Fibroblast of lung (primary cell): ENCODE measurements around the gene CABLES2.

ENCODE experiments used
- EZH2 ChIP-seq: IDR thresholded peaks from 2 replicates; pipeline ENCODE4 v1.5.1; 2012; ENCODE audit warnings: low read length, control low read depth, mild to moderate bottlenecking; ENCODE audit errors: missing control alignments
- TF ChIP-seq, protein P1 (sequence below), 2 donors: IDR thresholded peaks in 1 of 2; conservative IDR thresholded peaks in 1 of 2; 1 replicate in 1 of 2; 2 replicates in 1 of 2; pipeline ENCODE4 v1.5.1; 2011 to 2012; ENCODE audit warnings: low read length in 2 of 2, control low read depth in 1 of 2, inconsistent platforms in 1 of 2, low read depth in 1 of 2, mild to moderate bottlenecking in 1 of 2

DNA sequence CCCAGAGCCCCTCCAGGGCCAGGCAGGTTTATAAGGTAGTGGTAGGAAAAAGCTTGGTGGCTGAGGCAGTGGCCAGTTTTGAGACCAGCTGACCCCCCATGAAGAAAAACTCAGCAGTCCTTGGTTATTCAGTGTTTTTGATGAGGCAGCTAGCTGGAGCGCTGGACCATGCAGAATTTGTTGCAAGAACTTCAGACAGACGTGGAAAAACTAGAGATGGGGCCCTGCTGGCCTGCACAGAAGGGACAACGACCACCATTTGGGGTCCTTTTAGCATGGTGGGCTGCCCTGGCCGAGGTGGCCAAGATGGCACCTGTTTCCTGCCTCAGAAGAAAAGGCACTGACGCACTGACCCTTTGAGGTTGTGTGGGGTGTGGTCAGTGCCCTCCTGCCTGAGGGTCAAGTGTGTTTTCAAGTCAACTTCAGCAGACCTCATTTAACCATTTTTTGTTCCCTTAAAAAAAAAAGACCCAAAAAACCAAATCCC lies 17.4 kb downstream of the CABLES2 start:
- TF ChIP-seq, protein P1, sequence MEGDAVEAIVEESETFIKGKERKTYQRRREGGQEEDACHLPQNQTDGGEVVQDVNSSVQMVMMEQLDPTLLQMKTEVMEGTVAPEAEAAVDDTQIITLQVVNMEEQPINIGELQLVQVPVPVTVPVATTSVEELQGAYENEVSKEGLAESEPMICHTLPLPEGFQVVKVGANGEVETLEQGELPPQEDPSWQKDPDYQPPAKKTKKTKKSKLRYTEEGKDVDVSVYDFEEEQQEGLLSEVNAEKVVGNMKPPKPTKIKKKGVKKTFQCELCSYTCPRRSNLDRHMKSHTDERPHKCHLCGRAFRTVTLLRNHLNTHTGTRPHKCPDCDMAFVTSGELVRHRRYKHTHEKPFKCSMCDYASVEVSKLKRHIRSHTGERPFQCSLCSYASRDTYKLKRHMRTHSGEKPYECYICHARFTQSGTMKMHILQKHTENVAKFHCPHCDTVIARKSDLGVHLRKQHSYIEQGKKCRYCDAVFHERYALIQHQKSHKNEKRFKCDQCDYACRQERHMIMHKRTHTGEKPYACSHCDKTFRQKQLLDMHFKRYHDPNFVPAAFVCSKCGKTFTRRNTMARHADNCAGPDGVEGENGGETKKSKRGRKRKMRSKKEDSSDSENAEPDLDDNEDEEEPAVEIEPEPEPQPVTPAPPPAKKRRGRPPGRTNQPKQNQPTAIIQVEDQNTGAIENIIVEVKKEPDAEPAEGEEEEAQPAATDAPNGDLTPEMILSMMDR (conservative IDR thresholded peaks at IDR 0.05 in 1 of 2, IDR thresholded peaks at IDR 0.05 in 1 of 2; ENCODE audit: low read depth in 1 of 2, low read length in 2 of 2), result no peak
- no peak for TF ChIP-seq EZH2
